Fibroblast of the aortic adventitia (primary cell): ENCODE results near the gene ARHGAP26. TPM values are rescaled to one million over a fixed set of nuclear protein-coding genes. Genes with fewer than 3 reads are reported as not detected.
A peak's percentile ranks its signal among the peaks of the same experiment; 100 is the strongest.
"Not testable (repeated sequence)": the region's sequence is repeated elsewhere in the genome, so short reads cannot be mapped to it uniquely, and the experiment has no call there.

Experiments
- DNase-seq: peaks from one replicate; pipeline ENCODE4 v3.0.0-alpha.2; 2010; ENCODE audit warnings: low read depth
- H3K4me3 ChIP-seq: 2 replicates; pipeline ENCODE4 v1.5.1; 2011; ENCODE audit warnings: low read depth, mild to moderate bottlenecking, control low read depth, low read length, moderate library complexity
- total RNA-seq: library from RNA; depleted of rRNA; stranded (reverse); fragments of >200 nt; gene quantifications from 2 replicates; pipeline ENCODE4 v1.2.3, GENCODE V29; 2012; ENCODE audit warnings: low replicate concordance
- TF ChIP-seq, protein P1 (sequence below): IDR thresholded peaks from 2 replicates; pipeline ENCODE4 v1.5.1; 2011; ENCODE audit warnings: mild to moderate bottlenecking, low read length, control low read depth, inconsistent platforms; ENCODE audit not compliant: insufficient read depth

The ARHGAP26 gene
- total RNA-seq, 1 donor: 9.0 TPM

DNA sequence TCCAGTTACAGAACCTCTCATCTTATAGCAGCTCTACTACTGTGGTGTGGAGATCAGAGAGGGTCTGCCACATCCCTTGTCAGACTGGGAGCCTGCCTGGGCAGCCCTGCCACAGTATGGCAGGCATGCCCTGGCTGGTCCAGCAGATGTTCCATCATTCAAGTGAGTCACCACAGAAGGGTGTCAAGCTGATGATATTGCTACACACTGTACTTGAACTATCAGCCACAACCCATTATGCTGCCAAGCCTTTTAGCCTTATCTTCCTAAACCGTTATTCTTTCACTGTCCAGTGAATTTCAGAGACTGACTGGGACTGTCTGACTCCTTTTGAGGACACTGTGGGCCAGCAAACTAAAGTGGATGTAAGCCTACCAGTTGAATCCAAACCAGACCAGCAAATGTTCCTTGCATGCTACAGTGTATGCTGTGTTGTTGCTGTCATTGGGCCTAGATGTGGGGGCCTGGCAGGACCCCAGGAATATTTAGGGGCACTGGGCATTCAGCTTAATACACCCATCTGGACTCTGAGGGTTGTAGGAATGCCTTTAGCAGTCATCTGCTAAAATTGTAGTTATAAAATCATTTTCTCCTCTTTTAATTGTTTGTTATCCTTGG is 430.7 kb downstream of the ARHGAP26 start:
- DNase-seq: peak; percentile 93
- TF ChIP-seq, protein P1, sequence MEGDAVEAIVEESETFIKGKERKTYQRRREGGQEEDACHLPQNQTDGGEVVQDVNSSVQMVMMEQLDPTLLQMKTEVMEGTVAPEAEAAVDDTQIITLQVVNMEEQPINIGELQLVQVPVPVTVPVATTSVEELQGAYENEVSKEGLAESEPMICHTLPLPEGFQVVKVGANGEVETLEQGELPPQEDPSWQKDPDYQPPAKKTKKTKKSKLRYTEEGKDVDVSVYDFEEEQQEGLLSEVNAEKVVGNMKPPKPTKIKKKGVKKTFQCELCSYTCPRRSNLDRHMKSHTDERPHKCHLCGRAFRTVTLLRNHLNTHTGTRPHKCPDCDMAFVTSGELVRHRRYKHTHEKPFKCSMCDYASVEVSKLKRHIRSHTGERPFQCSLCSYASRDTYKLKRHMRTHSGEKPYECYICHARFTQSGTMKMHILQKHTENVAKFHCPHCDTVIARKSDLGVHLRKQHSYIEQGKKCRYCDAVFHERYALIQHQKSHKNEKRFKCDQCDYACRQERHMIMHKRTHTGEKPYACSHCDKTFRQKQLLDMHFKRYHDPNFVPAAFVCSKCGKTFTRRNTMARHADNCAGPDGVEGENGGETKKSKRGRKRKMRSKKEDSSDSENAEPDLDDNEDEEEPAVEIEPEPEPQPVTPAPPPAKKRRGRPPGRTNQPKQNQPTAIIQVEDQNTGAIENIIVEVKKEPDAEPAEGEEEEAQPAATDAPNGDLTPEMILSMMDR: no peak
- no peak overlapping the region for H3K4me3 ChIP-seq

DNA sequence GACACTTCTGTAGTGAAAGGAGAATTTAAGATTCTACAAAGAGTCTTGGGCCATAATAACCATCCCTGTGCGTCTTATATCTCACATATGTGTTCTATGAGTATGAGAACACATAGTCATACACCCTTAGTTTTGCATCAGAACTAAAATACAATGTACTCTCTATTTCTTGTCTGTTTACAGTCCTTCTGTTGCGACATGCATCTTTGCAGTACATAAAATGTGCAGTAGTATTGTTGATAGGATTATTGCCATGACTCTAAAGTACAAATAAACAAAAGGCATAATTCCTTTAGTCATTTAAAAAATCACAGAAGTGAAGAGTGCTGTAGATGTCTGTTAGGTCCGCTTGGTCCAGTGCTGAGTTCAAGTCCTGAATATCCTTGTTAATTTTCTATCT is 431.4 kb downstream of the ARHGAP26 start:
- H3K4me3 ChIP-seq: no peak overlapping the region
- no peak for DNase-seq
- TF ChIP-seq, protein P1: no peak

DNA sequence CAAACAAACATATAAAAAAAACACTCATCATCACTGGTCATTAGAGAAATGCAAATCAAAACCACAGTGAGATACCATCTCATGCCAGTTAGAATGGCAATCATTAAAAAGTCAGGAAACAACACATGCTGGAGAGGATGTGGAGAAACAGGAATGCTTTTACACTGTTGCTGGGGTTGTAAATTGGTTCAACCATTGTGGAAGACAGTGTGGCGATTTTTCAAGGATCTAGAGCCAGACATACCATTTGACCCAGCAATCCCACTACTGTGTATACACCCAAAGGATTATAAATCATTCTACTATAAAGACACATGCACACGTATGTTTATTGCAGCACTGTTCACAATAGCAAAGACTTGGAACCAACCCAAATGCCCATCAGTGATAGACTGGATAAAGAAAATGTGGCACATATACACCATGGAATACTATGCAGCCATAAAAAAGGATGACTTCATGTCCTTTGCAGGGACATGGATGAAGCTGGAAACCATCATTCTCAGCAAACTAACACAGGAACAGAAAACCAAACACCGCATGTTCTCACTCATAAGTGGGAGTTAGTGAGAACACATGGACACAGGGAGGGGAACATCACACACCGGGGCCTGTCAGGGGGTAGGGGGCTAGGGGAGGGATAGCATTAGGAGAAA is 433.3 kb downstream of the ARHGAP26 start:
- not testable (repeated sequence) for DNase-seq, H3K4me3 ChIP-seq

DNA sequence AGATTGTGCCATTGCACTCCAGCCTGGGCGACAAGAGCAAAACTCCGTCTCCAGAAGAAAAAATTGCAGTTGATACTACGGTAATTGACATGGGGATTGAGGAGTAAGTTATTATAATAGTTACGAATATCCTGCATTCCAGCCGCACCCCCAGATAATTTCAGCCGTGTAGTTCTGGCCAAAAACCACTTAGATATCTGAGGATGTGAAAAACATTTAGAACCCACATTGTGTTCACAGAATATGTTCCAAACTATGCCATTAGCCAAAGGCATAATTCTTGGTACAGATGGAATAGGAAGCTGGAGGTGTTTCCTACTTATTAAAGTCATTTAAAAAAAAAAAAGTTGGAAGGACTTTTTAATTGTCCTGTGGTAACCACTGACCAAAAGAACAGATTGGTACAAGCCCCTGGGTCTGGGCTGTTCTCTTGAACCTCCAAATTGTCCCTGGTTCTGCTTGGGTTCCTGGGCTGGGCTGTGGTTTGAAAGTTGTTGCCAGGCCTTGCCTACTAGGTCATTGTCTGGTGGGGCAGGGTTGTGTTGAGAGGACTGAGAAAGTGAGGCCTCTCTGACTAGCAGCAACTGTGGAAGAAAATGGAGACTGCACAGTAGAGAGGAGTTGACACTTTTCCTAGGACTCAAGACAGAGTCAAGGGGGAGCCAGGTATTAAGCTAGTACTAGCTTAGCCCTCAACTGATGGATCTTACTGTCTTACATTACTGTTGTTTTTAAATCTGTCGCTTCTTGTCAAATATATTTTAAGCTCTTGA is 434.5 kb downstream of the ARHGAP26 start:
- TF ChIP-seq, protein P1: no peak
- DNase-seq: peak; percentile 76
- H3K4me3 ChIP-seq: no peak overlapping the region

DNA sequence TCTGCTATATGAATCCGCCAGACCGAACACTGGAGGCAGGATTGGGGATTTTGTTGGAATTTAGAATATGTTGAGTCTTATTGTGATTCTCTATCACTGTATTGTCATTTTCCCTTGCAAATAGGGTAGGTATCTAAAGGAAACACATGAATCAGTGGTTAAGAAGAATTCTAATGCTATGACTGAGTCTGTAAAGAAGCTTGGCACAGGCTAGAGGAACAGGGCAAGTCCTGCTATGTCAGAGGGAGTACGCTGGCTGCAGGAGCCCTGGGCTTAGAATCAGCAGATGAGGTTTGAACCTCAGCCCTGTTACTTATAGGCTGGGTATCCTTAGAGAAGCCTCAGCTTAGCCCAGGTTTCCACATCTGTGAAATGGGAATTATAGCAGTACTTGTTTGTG is 435.2 kb downstream of the ARHGAP26 start:
- peak; percentile 97 for DNase-seq
- TF ChIP-seq, protein P1: no peak
- H3K4me3 ChIP-seq: no peak overlapping the region

DNA sequence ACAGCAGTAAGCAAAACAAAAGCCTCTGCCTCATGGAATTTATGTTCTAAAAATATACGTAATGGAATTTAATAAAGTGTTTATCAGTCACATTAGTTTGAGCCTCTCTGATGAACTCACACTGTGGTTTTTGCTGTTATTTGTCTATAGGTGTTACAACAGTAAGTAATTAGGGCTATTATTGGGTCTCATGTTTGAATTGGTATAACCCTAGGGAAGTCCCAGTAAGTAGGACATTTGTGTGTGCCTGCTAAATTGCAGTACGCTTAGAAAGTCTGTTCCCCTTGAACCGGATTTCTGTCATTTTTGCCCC is 435.7 kb downstream of the ARHGAP26 start:
- no peak for DNase-seq
- TF ChIP-seq, protein P1: no peak
- no peak overlapping the region for H3K4me3 ChIP-seq

DNA sequence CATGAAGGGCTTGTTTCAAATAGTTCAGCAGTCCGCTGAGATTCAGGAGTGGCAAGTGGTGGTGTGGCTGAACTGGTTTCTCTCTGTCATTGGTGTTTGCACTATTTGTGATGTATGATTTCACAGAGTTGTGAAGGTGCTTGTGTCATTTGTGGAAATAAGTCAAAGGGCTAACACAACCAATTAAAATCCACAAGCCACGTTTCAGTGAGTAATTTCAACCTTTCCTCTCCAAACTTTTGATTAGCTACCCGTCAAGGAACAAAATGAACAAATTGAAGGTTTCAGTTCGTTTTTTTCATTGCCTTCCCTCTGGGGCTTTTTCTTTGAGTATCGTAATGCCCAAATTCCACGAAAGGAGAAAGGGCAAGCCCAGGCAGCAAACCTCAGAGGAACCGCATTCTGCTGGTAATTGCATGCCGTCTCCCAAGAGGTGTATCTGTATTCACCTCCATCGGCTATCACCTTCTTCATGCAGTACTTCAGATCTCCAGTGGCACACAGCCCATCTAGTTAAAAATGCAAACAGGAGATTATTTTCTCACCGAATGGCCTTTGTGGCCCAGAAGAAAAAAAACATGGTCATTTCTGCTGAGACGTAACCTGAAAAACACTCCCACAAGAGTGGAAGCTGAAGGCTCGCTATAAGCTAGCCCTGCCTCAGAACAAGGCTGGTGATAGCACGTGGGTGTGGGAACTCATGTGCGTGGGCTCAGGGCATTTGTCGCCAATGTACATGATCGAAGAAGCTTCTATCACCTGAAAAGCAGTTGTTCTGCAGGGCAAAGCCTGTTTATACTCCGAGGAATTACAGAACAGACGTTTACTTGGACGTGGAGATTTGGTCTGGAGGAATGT is 436.2 kb downstream of the ARHGAP26 start:
- DNase-seq: no peak
- TF ChIP-seq, protein P1: no peak
- no peak overlapping the region for H3K4me3 ChIP-seq
